Placental epithelial cell (primary cell): ENCODE data around the gene KLHL29. TPM values are rescaled to one million over a fixed set of nuclear protein-coding genes. Genes with fewer than 3 reads are reported as not detected.

Source experiments
- total RNA-seq: library from RNA; depleted of rRNA; stranded (reverse); fragments of >200 nt; gene quantifications from 2 replicates; pipeline ENCODE4 v1.2.3, GENCODE V29; 2012

The KLHL29 gene
- total RNA-seq = 10.5 and 14.1 TPM in 2 replicates

DNA sequence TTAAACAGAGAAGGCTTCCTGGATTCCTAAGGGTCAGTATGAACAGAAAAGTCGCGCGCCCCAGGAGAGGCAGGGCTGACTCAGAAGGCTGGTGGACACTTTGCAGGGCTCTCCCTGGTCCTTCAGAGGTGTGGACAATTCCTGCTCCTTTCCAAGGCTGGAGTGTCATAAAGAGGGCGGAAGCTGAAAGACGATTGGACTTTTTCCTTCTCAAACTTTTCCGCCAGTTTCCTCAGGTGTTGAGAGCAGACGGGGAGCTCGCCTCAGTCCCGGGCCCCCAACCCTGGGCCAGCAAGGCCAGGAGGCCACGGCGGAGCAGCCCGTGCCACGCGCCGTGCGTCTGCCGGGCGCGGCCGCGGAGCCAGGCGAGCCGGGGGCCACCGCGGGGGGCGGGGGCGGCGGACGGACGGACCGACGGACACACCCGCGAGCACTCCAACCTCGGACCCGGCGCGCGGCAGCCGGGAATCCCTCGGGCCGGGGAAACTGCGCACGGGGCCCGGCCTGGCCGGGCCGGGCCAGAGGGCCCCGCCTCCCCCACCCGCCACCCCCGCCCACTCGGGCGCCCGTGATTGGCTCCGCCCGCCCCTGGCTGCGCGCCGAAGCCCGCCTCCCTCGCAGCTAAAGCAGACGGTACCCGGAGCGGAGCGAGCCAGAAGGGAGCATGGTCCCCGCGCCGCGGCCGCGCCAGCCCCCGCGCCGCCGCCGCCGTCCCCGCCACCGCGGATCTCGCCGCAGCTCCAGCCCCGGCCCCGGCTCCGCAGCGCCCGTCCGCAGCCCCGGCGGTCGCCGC is at the start of gene KLHL29:
Gene KLHL29, plus strand, starts transcription at position 629 of the 793 bp plus-strand sequence. CDS start 177,018 bp downstream, outside the sequence.

